ENCODE measurements around the gene WDR27. TPM values are rescaled to one million over a fixed set of nuclear protein-coding genes. Genes with fewer than 3 reads are reported as not detected.

The WDR27 gene
- total and polyA plus RNA-seq, 2 experiments from 2014 or later: 27.7 to 29.7 TPM

GRCh38 chr6:169564453-169565240 is 137.2 kb downstream of the WDR27 start:
- 94% methylated on average over 33 of the region's 33 CpGs for WGBS (ENCODE audit: low lambda C conversion rate, missing lambda C conversion rate)
- H3K4me1 ChIP-seq (ENCODE audit: insufficient read depth): no peaks in the 10 kb centered on the region

GRCh38 chr6:169561665-169562064 is 140.2 kb downstream of the WDR27 start:
- H3K9me3 ChIP-seq (ENCODE audit: low read depth): peaks cover 5% of the 10 kb centered on the region
- no peaks in the 10 kb centered on the region for H4K20me1 ChIP-seq (ENCODE audit: insufficient read depth, poor library complexity, severe bottlenecking)
- no peak overlapping the region for H3K27ac ChIP-seq
- H3K4me1 ChIP-seq (ENCODE audit: insufficient read depth): no peaks in the 10 kb centered on the region
- H3K4me3 ChIP-seq: no peak overlapping the region
- no peaks in the 10 kb centered on the region for H3K36me3 ChIP-seq (replicated peaks; ENCODE audit: insufficient read depth, low read depth)
- H3K79me2 ChIP-seq: no peaks in the 10 kb centered on the region
- H3K27me3 ChIP-seq: no peaks in the 10 kb centered on the region
- H3K9me2 ChIP-seq (replicated peaks; ENCODE audit: insufficient read depth): no peaks in the 10 kb centered on the region
- TF ChIP-seq CTCF (IDR thresholded peaks at IDR 0.05; ENCODE audit: poor library complexity) (no peak), EZH2 (IDR thresholded peaks at IDR 0.05; ENCODE audit: borderline replicate concordance) (no peak), EZH2phosphoT487 (IDR thresholded peaks at IDR 0.05; ENCODE audit: low read depth, severe bottlenecking, unreplicated experiment) (no peak)
- 97% methylated on average over 1 of the region's 1 CpG for WGBS (ENCODE audit: low lambda C conversion rate, missing lambda C conversion rate)
- no peak for DNase-seq (ENCODE audit: low spot score)
- no peak overlapping the region for H2AFZ ChIP-seq
- H3K4me2 ChIP-seq: no peak overlapping the region

More at GRCh38 chr6:169564453-169565240, 137.2 kb downstream of the WDR27 start:
- Histone ChIP-seq H3K27ac (no peak overlapping the region), H3K4me3 (no peak overlapping the region), H3K4me2 (no peak overlapping the region), H3K79me2 (no peaks in the 10 kb centered on the region), H4K20me1 (ENCODE audit: insufficient read depth, poor library complexity, severe bottlenecking) (no peaks in the 10 kb centered on the region), H3K9me3 (ENCODE audit: low read depth) (peaks cover 5% of the 10 kb centered on the region), H2AFZ (no peak overlapping the region), H3K9me2 (replicated peaks; ENCODE audit: insufficient read depth) (no peaks in the 10 kb centered on the region), H3K36me3 (replicated peaks; ENCODE audit: insufficient read depth, low read depth) (no peaks in the 10 kb centered on the region), H3K27me3 (no peaks in the 10 kb centered on the region)
- DNase-seq (ENCODE audit: low spot score): no peak
- TF ChIP-seq EZH2phosphoT487 (IDR thresholded peaks at IDR 0.05; ENCODE audit: low read depth, severe bottlenecking, unreplicated experiment) (no peak), EZH2 (IDR thresholded peaks at IDR 0.05; ENCODE audit: borderline replicate concordance) (no peak), CTCF (IDR thresholded peaks at IDR 0.05; ENCODE audit: poor library complexity) (no peak)

GRCh38 chr6:169559592-169559991 is 142.2 kb downstream of the WDR27 start:
- H3K27ac ChIP-seq: no peak overlapping the region
- peaks cover 5% of the 10 kb centered on the region for H3K9me3 ChIP-seq (ENCODE audit: low read depth)
- no peak overlapping the region for H3K4me3 ChIP-seq
- H3K27me3 ChIP-seq: no peaks in the 10 kb centered on the region
- TF ChIP-seq CTCF (IDR thresholded peaks at IDR 0.05; ENCODE audit: poor library complexity): no peak
- H3K36me3 ChIP-seq (replicated peaks; ENCODE audit: insufficient read depth, low read depth): no peaks in the 10 kb centered on the region
- no peaks in the 10 kb centered on the region for H3K4me1 ChIP-seq (ENCODE audit: insufficient read depth)
- no peaks in the 10 kb centered on the region for H3K9me2 ChIP-seq (replicated peaks; ENCODE audit: insufficient read depth)
- no peaks in the 10 kb centered on the region for H4K20me1 ChIP-seq (ENCODE audit: insufficient read depth, poor library complexity, severe bottlenecking)
- no peak overlapping the region for H3K4me2 ChIP-seq
- H2AFZ ChIP-seq: no peak overlapping the region
- WGBS (ENCODE audit: low lambda C conversion rate, missing lambda C conversion rate): 91% methylated on average over 10 of the region's 10 CpGs
- no peak for DNase-seq (ENCODE audit: low spot score)
- no peaks in the 10 kb centered on the region for H3K79me2 ChIP-seq
